Heart right ventricle (tissue), 16 donors: ENCODE results near the gene UNC79. TPM values are rescaled to one million over a fixed set of nuclear protein-coding genes. Genes with fewer than 3 reads are reported as not detected.
"Not testable (repeated sequence)": the region's sequence is repeated elsewhere in the genome, so short reads cannot be mapped to it uniquely, and the experiment has no call there.

Experiments used
- ATAC-seq, 8 donors: fragments of 200-7000 bp; cut with Tn5 transposase; one replicate each; pipeline ENCODE4 v1.9.1; 2020; ENCODE audit warnings: mild to moderate bottlenecking in 8 of 8, moderate library complexity in 8 of 8, moderate number of reproducible peaks in 1 of 8
- DNase-seq, 2 donors: peaks; one replicate each; pipeline ENCODE4 v3.0.0-alpha.2; 2020
- H3K27ac ChIP-seq, 10 donors: fragments of 200-600 bp; sonication (generic) in 2 of 10; one replicate each; pipeline versions ENCODE4 v1.5.0 to v1.8.0; 2020 to 2022; ENCODE audit warnings: mild to moderate bottlenecking in 3 of 10
- H3K27me3 ChIP-seq, 7 donors: fragments of 200-600 bp; one replicate each; pipeline ENCODE4 v1.8.0; 2021 to 2022; ENCODE audit warnings: mild to moderate bottlenecking in 2 of 7
- H3K36me3 ChIP-seq, 9 donors: fragments of 200-600 bp; sonication (generic) in 1 of 9; one replicate each; pipeline versions ENCODE4 v1.5.0 to v1.8.0; 2020 to 2022; ENCODE audit warnings: mild to moderate bottlenecking in 2 of 9
- H3K4me1 ChIP-seq, 9 donors: fragments of 200-600 bp; sonication (generic) in 1 of 9; one replicate each; pipeline versions ENCODE4 v1.5.0 to v1.8.0; 2020 to 2022; ENCODE audit warnings: mild to moderate bottlenecking in 4 of 9
- H3K4me3 ChIP-seq, 10 donors: fragments of 200-600 bp; sonication (generic) in 2 of 10; one replicate each; pipeline versions ENCODE4 v1.5.0 to v1.8.0; 2020 to 2022; ENCODE audit warnings: mild to moderate bottlenecking in 7 of 10, moderate library complexity in 2 of 10
- H3K9me3 ChIP-seq, 11 donors: fragments of 200-600 bp in 10 of 11; sonication (generic) in 2 of 11; one replicate each; pipeline versions ENCODE4 v1.5.0 to v1.8.0; 2013 to 2022; ENCODE audit warnings: mild to moderate bottlenecking in 2 of 11, control low read depth in 1 of 11, moderate library complexity in 1 of 11
- WGBS, 2 donors: extraction: QIAGEN DNeasy Blood & Tissue Kit; methylation state at CpG; one replicate each; pipeline ENCODE4 v1.1.7; 2013; ENCODE audit warnings: inconsistent platforms in 1 of 2; 5-methylcytosine and 5-hydroxymethylcytosine counted together
- intact Hi-C, 10 donors: fragments of 100-400 bp; cut with DNase I; formaldehyde crosslinking; loops; one replicate each; pipeline versions ENCODE4 v1.11.1 to v1.14.2; 2022
- long read RNA-seq, 3 donors: library from polyadenylated mRNA; unstranded; transcript quantifications; one replicate each; pipeline ENCODE4 v2.0.0, GENCODE V29; 2020 to 2021
- polyA plus RNA-seq, 2 donors: library from polyadenylated mRNA; stranded (reverse); fragments of 200-250 nt; gene quantifications; one replicate each; pipeline ENCODE4 v1.2.3, GENCODE V29; 2013
- total RNA-seq, 10 donors: library from RNA; stranded (reverse); fragmentation: NEBNext Ultra II Directional in 3 of 10; extraction: Animal tissue kit (Norgen Biotek cat#: 25700) in 3 of 10; gene quantifications; one replicate each; pipeline versions ENCODE4 v1.2.1 to v1.2.4, GENCODE V29; 2021 to 2023
- TF ChIP-seq, protein P1 (sequence below), 9 donors: fragments of 200-600 bp; sonication (generic) in 2 of 9; IDR thresholded peaks; one replicate each; pipeline versions ENCODE4 v1.5.0 to v1.8.0; 2021 to 2022; ENCODE audit warnings: antibody characterized with exemption in 9 of 9, mild to moderate bottlenecking in 5 of 9, moderate library complexity in 1 of 9
- donor health status: Arrhythmogenic right ventricular cardiomyopathy.
- donor health status: ischemic (EF 13 %, LVEDD 7.1; RV severe dilation, severe dysfunction).
- donor health status: healthy with polysubstance abuse.
- donor health status: DM: no; HTN: yes; CAD: no.
- donor health status: DM: no; HTN: no; CAD: no.
- donor health status: ischemic (EF 25% LVEDD 6.9; RV normal size, moderate dysfunction).
- donor health status: ischemic (EF 25% LVEDD 5.7; RV mildly dilated, moderate dysfunction).
- donor health status: healthy.
- donor health status: DM: yes; HTN: yes; CAD: no.
- donor health status: Ischemic cardiomyopathy.
- donor health status: ischemic (EF 35%, LVEDD 5.7; RV mildly dilated, moderate dysfunction).
- donor health status: nonischemic (EF 11% LVEDD 7.7; RV severe dilation, severe dysfunction).
- donor health status: DM: yes; HTN: yes; CAD: no.
- donor health status: PGD.
- donor health status: ischemic (EF 29% LVEDD 5.4; RV normal size, mild dysfunction).
- donor health status: nonischemic (EF 23%, LVEDD 6.1; RV moderate dilation, normal function).

The UNC79 gene
- total RNA-seq, result under 1 TPM; 0.32 to 0.89 (median 0.45) TPM
- polyA plus RNA-seq, result under 1 TPM; 0.01 to 0.07 TPM
- long read RNA-seq, donor 1, partial matches to known transcripts, result 0 of 1 reads
- long read RNA-seq, donor 1, other reads (novel, unspliced or antisense), result 1 of 1 reads
- long read RNA-seq, donor 2, partial matches to known transcripts, result 0 of 5 reads
- long read RNA-seq, donor 2, other reads (novel, unspliced or antisense), result 5 of 5 reads
- long read RNA-seq, donor 3, partial matches to known transcripts, result 0 of 4 reads
- long read RNA-seq, donor 3, other reads (novel, unspliced or antisense), result 4 of 4 reads

DNA sequence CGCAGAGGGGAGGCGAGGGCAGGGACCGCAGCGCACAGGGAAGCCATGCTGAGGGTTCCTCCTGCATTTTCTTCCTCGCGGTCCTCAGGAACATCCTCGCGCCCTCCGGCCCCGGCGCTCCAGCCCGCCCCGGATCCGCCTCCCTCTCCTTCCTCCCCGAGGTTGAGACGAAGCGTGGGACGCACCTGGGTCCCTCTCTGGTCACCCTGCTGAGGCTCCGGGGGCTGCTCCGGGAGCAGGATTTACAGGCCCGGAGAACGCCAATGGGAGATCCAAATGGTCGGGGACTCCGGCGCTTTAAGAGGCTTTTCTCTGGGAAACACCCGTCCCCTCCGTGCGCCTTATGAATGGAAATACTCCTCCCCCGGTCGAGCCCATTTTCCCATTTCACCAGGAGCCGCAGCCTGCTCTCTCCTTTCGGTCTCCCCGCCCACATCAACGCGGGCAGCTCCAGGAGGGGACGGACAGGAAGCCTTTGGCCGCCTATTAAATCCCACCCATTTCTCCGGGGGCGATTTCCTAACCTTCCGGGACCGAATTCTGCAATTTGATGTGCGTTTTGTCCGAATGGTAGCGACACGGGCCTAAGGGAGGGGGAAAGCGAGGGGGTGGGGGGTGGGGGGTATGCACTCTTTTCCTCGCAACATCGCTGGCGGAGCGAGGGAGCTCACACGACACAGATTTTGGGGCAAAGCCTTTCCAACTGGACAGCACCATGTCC is at the start of gene UNC79:
Gene UNC79 (plus strand): TSS at position 625 of the 721 bp plus-strand sequence. CDS start 91 bp downstream, at position 716.
- intact Hi-C loops, result no loop called here
- 1% methylated on average over 51 of the region's 51 CpGs for WGBS, 2 donors
- Histone ChIP-seq H3K36me3 (no peaks in the 10 kb centered on the region), H3K4me1 (peaks cover 0 to 11% (median 4%) of the 10 kb centered on the region in 9 donors), H3K27ac (no peak within 1 kb of the TSS), H3K4me3 (peak within 1 kb of the TSS in 9 of 10 donors; percentile 14 to 42 (median 37)), H3K27me3 (peaks cover 0 to 56% (median 33%) of the 10 kb centered on the region in 7 donors), H3K9me3 (peaks cover 0 to 24% (median 19%) of the 10 kb centered on the region in 11 donors)
- ATAC-seq (no peak), DNase-seq (no peak)
- TF ChIP-seq, protein P1, sequence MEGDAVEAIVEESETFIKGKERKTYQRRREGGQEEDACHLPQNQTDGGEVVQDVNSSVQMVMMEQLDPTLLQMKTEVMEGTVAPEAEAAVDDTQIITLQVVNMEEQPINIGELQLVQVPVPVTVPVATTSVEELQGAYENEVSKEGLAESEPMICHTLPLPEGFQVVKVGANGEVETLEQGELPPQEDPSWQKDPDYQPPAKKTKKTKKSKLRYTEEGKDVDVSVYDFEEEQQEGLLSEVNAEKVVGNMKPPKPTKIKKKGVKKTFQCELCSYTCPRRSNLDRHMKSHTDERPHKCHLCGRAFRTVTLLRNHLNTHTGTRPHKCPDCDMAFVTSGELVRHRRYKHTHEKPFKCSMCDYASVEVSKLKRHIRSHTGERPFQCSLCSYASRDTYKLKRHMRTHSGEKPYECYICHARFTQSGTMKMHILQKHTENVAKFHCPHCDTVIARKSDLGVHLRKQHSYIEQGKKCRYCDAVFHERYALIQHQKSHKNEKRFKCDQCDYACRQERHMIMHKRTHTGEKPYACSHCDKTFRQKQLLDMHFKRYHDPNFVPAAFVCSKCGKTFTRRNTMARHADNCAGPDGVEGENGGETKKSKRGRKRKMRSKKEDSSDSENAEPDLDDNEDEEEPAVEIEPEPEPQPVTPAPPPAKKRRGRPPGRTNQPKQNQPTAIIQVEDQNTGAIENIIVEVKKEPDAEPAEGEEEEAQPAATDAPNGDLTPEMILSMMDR (IDR thresholded peaks at IDR 0.05), result no peak

DNA sequence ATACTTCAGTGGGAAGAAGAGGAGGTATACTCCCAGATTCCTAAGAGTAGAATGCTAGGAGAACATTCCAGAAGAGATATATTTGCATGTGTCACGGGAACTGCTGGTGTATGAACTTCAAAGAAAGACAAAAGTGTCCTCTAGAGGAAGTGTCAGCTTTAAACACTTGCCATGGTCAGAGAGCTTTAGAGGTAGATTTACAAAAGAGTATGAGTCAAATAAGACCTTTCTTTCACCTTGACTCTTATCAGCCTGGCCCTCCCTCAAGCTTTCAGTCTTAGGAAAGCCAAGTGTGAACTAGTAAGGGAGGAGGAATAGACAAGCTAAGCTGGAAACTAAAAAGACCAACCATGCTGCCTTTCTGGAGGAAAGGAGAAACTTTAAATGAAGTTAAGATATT is 49.1 kb upstream of the UNC79 start:
- H3K27ac ChIP-seq, result no peak overlapping the region
- WGBS, 2 donors, result 39 to 45% methylated on average over 1 of the region's 1 CpG
- no peak overlapping the region for H3K4me3 ChIP-seq
- H3K36me3 ChIP-seq, result no peaks in the 10 kb centered on the region
- no peaks in the 10 kb centered on the region for H3K27me3 ChIP-seq
- no peak for DNase-seq
- no peak for ATAC-seq
- intact Hi-C loops, result no loop called here
- no peaks in the 10 kb centered on the region for H3K4me1 ChIP-seq
- TF ChIP-seq, protein P1 (IDR thresholded peaks at IDR 0.05), result peak in 1 of 9 donors; percentile 5
- no peaks in the 10 kb centered on the region for H3K9me3 ChIP-seq

DNA sequence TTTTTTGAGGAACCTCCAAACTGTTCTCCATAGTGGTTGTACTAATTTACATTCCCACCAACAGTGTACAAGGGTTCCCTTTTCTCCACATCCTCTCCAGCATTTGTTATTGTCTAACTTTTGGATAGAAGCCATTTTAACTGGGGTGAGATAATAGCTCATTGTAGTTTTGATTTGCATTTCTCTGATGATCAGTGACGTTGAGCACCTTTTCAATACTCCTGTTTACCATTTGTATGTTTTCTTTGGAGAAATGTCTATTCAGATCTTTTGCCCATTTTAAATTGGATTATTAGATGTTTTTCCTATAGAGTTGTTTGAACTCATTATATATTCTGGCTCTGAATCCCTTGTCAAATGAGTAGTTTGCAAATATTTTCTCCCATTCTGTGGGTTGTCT is 46.5 kb upstream of the UNC79 start:
- H3K4me3 ChIP-seq, H3K4me1 ChIP-seq, ATAC-seq, H3K27ac ChIP-seq, DNase-seq, intact Hi-C loops, H3K36me3 ChIP-seq, H3K27me3 ChIP-seq, H3K9me3 ChIP-seq: not testable (repeated sequence)
- WGBS, 2 donors, result 52 to 71% methylated on average over 1 of the region's 1 CpG

DNA sequence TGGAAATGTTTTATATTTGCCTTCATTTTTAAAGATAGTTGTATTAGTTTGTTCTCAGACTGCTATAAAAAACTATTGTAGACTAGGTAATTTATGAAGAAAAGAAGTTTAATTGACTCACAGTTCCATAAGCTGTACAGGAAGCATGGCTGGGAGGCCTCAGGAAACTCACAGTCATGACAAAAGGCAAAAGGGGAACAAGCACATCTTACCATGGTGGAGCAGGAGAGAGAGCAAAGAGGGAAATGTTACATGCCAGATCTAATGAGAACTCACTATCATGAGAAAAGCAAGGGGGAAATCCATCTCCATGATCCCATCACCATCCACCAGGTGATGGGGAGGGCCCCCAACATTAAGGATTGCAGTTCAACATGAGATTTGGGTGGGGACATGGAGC is 35.5 kb upstream of the UNC79 start:
- no peaks in the 10 kb centered on the region for H3K36me3 ChIP-seq
- TF ChIP-seq, protein P1 (IDR thresholded peaks at IDR 0.05), result no peak
- H3K4me1 ChIP-seq, result no peaks in the 10 kb centered on the region
- H3K27me3 ChIP-seq, result no peaks in the 10 kb centered on the region
- no peak for DNase-seq
- H3K27ac ChIP-seq, result no peak overlapping the region
- intact Hi-C loops, result no loop called here
- H3K4me3 ChIP-seq, result no peak overlapping the region
- ATAC-seq, result no peak
- H3K9me3 ChIP-seq, result peaks cover 0 to 17% (median 6%) of the 10 kb centered on the region in 11 donors

DNA sequence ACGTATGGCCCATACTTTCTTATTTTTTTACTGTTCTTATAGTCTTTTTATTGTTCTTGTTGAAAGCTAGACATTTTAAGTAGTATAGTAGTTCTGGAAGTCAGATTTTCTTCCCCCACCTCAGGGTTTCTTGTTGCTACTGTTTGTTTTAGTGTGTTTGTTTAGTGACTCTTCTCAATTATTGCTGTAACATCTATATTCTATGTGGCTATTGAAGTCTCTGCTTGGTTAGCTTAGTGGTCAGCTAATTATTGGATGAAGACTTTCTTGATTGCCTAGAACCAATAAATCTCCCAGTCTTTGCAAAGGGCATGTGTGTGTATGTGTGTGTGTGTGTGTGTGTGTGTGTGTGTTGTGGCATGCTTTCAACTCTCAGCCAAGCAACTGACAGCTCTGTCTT is 34.3 kb upstream of the UNC79 start:
- peaks cover 0 to 4% (median 0%) of the 10 kb centered on the region in 7 donors for H3K27me3 ChIP-seq
- ATAC-seq, result no peak
- WGBS, 2 donors, result 90 to 92% methylated on average over 1 of the region's 1 CpG
- intact Hi-C loops, result no loop called here
- peaks cover 0 to 17% (median 6%) of the 10 kb centered on the region in 11 donors for H3K9me3 ChIP-seq
- TF ChIP-seq, protein P1 (IDR thresholded peaks at IDR 0.05), result no peak
- H3K36me3 ChIP-seq, result no peaks in the 10 kb centered on the region
- H3K27ac ChIP-seq, result no peak overlapping the region
- no peak for DNase-seq
- no peak overlapping the region for H3K4me3 ChIP-seq
- no peaks in the 10 kb centered on the region for H3K4me1 ChIP-seq
